ENCODE results near the gene ZNF536.

Gene ZNF536

GRCh38 chr19:30362156-30362754 is 9.9 kb upstream of the ZNF536 start:
- H3K4me3 ChIP-seq (replicated peaks; ENCODE audit: low read depth, low read length): no peak overlapping the region
- no peak for TF ChIP-seq CTCF (IDR thresholded peaks at IDR 0.05; ENCODE audit: low read depth, low read length, missing control alignments)
- no peak for DNase-seq (ENCODE audit: extremely low read depth, low read depth)

- H3K4me3 ChIP-seq (replicated peaks; ENCODE audit: low read depth, low read length): no peak overlapping the region
- no peak for TF ChIP-seq CTCF (IDR thresholded peaks at IDR 0.05; ENCODE audit: low read depth, low read length, missing control alignments)
- no peak for DNase-seq (ENCODE audit: extremely low read depth, low read depth)
Observed at GRCh38 chr19:30363073-30363472, 9.1 kb upstream of the ZNF536 start.

GRCh38 chr19:30364866-30365800 is 7.1 kb upstream of the ZNF536 start:
- H3K4me3 ChIP-seq (replicated peaks; ENCODE audit: low read depth, low read length): no peak overlapping the region
- DNase-seq (ENCODE audit: extremely low read depth, low read depth): no peak
- no peak for TF ChIP-seq CTCF (IDR thresholded peaks at IDR 0.05; ENCODE audit: low read depth, low read length, missing control alignments)

GRCh38 chr19:30366282-30366681 is 5.9 kb upstream of the ZNF536 start:
- no peak overlapping the region for H3K4me3 ChIP-seq (replicated peaks; ENCODE audit: low read depth, low read length)
- no peak for DNase-seq (ENCODE audit: extremely low read depth, low read depth)
- TF ChIP-seq CTCF (IDR thresholded peaks at IDR 0.05; ENCODE audit: low read depth, low read length, missing control alignments): no peak

GRCh38 chr19:30367006-30367405 is 5.2 kb upstream of the ZNF536 start:
- no peak for TF ChIP-seq CTCF (IDR thresholded peaks at IDR 0.05; ENCODE audit: low read depth, low read length, missing control alignments)
- no peak overlapping the region for H3K4me3 ChIP-seq (replicated peaks; ENCODE audit: low read depth, low read length)
- no peak for DNase-seq (ENCODE audit: extremely low read depth, low read depth)

GRCh38 chr19:30367421-30367820 is 4.8 kb upstream of the ZNF536 start:
- DNase-seq (ENCODE audit: extremely low read depth, low read depth): no peak
- no peak overlapping the region for H3K4me3 ChIP-seq (replicated peaks; ENCODE audit: low read depth, low read length)
- TF ChIP-seq CTCF (IDR thresholded peaks at IDR 0.05; ENCODE audit: low read depth, low read length, missing control alignments): no peak

All from HFF-Myc (cell line).